Stimulated activated CD8-positive, alpha-beta memory T cell treated with anti-CD3 and anti-CD28 coated beads, Interleukin-12 subunit alpha, Interleukin-12 subunit beta, amount 100 ng/mL, for 1 hour (primary cell): ENCODE measurements around the gene BCL2.

ENCODE experiments used
- DNase-seq: peaks from one replicate; pipeline ENCODE4 v3.0.0-alpha.2; 2020; ENCODE audit warnings: low read depth

Gene BCL2

GRCh38 chr18:63107171-63107845, 212.3 kb downstream of the BCL2 start:
- DNase-seq = no peak

GRCh38 chr18:63106727-63107126, 212.8 kb downstream of the BCL2 start:
- no peak for DNase-seq

DNA sequence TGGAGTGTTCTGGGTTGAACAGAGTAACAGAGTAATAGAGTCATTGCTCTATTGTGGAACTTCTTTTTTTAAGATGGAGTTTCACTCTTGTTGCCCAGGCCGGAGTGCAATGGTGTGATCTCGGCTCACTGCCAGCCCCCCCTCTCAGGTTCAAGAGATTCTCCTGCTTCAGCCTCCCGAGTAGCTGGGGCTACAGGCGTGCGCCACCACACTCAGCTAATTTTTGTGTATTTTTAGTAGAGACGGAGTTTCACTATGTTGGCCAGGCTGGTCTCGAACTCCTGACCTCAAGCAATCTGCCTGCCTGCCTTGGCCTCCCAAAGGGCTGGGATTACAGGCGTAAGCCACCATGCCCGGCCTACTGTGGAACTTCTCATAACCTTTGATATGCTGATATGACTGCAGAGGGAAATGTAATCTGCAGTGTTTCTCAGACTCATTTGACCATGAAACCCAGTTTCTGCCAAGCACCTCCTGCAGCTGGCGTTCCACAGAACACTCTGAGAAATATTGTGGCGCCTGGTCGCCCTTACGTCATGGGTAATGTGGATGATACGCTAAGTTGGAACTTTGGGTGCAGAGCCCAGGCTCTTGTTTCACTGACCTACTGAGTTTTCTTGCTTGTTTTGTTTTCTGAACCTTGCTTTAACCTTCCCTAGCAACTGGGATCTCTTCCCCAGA, 213.8 kb downstream of the BCL2 start:
- no peak for DNase-seq

GRCh38 chr18:63104868-63105267, 214.7 kb downstream of the BCL2 start:
- no peak for DNase-seq

DNA sequence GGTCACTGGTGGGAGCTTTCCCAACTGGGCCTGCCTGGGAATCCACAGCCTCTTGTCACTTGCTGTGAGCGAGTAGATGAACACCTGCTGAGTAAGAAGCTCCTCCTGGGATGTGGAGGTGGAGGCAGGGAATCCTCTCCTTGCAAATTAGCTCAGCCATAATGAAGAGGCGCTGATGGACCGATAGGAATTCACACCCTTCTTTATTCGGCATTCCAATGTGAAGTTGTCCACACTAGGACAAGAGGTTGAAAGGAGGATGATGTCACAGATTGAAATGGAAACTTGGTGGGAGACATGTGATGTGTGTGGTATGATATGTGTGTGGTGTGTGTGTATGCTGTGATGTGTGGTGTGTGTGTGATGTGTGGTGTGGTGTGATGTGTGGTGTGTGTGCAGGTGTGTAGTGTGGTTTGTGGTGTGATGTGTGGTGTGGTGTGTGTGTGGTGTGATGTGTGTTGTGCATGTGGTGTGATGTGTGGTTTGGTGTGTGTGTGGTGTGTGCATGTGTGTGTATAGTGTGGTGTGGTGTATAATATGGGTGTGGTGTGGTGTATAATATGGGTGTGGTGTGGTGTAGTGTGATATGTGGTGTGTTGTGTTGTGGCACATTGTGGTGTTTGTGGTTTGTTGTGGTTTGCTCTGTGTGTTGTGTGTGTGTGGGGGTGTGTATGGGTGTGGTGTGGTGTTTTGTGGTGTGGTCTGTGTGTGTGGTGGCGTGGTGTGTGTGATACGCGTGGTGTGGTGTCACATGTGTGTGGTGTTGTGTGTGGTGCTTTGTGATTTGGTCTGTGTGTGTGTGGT, 216.4 kb downstream of the BCL2 start:
- DNase-seq = no peak

GRCh38 chr18:63100630-63101055, 218.9 kb downstream of the BCL2 start:
- DNase-seq = no peak

DNA sequence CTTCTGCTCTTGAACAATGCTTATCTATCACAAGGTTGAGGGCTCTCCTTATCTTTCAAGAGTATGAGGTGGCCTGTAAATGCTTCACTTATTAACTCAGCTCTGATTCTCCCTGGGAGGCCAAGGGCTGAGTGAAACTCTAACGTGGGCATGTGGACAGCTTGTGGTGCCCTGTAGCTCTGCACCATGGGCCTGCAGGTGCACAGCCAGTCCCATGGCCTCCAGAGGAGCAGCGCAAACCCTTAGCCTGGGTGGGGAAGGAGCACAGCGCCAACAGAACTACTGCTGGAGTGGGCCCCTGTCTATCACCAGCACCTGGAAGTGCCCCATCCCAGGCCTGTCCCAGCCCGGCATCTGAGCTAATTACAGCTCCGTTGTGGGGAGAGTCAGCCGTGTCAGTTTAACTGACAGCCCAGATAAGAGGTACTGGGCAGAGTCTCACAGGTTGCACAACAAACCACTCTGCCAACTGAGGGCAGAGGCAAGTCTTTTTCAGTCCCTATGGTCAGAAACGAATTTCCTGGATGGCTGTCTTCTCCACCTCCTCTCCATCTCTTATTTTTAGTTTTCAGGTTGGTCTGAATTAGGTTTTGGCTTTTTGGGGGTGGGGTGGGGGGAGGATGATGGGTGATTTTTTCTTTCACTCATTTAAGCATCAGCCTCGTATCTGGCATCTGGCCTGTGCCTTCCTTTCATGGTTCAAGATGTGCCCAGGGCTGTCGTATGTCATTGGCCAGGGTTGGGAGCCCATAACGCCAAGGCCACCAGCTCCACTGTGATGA, 219.5 kb downstream of the BCL2 start:
- DNase-seq = no peak

GRCh38 chr18:63099091-63099840, 220.3 kb downstream of the BCL2 start:
- DNase-seq = no peak

- peak; percentile 15 for DNase-seq
These were observed 221.3 kb downstream of the BCL2 start for GRCh38 chr18:63098018-63098981.

GRCh38 chr18:63097178-63097577, 222.4 kb downstream of the BCL2 start:
- DNase-seq = no peak

DNA sequence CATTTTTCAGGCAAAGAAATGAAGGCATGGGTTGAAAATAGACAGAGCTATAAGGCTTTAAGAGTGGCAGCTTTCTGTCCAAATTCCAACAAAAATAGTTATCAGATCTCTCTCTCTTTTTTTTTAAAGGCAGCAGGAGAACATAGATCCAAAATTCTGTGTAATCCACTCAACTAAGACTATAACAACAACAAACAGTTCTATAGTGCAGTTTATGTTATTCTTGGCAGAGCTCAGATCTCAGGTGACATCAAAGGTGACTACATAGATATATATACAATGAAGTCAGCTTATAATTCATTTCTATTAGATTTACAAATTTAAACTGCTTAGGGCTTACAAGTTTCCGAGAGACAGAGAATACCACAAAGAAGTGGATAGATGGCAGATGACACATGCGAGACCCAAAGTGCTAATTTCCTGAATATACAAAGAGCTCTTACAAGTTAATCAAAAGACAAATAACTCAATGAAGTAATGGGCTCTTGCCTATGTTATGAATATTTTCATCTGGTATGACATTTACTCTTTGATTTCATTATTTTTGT, 223.2 kb downstream of the BCL2 start:
- no peak for DNase-seq

- DNase-seq = no peak
These were observed 223.8 kb downstream of the BCL2 start for GRCh38 chr18:63095768-63096167.

DNA sequence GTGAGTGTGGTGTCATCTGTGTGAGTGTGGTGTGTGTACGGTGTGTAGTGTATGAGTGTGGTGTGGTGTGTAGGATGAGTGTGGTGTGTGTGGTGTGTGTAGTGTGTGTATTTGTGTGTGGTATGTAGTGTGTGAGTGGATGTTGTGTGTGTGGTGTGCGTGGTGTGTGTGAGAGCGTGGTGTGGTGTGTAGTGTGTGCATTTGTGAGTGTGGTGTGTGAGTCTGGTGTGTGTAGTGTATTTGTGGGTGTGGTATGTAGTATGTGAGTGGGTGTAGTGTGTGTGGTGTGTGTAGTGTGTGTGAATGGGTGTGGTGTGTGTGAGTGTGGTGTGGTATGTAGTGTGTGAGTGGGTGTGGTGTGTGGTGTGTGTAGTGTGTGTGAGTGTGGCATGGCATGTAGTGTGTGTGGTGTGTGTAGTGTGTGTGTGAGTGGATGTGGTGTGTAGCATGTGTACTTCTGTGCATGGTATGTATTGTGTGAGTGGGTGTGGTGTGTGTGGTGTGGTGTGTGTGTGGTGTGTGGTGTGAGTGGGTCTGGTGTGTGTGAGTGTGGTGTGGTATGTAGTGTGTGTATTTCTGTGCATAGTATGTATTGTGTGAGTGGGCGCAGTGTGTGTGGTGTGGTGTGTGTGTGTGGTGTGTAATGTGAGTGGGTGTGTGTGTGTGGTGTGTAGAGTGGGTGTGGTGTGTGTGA, 227.8 kb downstream of the BCL2 start:
- DNase-seq = no peak

- no peak for DNase-seq
These were observed 229.2 kb downstream of the BCL2 start for GRCh38 chr18:63090334-63090733.

DNA sequence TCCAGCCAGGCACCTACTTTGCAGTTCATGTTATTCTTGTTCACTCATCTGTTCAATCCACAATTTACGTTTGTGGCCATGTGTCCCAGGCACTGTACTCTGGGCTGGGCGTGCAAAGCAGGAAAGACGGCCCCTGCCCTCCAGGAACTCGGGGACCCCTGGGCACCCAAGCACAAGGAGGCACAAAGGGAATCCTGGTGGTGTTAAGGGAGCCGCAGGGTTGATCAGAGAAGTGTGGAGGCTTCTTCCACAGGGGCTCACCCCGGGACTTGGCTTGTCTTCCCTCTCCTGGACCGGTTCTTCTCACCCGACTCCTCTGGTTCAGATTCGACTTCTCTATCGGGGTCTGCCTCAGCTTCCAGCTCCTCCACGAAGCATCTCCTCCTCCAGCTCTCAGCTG, 230.5 kb downstream of the BCL2 start:
- DNase-seq = no peak

- no peak for DNase-seq
These were observed 231.3 kb downstream of the BCL2 start for GRCh38 chr18:63088262-63088661.

DNA sequence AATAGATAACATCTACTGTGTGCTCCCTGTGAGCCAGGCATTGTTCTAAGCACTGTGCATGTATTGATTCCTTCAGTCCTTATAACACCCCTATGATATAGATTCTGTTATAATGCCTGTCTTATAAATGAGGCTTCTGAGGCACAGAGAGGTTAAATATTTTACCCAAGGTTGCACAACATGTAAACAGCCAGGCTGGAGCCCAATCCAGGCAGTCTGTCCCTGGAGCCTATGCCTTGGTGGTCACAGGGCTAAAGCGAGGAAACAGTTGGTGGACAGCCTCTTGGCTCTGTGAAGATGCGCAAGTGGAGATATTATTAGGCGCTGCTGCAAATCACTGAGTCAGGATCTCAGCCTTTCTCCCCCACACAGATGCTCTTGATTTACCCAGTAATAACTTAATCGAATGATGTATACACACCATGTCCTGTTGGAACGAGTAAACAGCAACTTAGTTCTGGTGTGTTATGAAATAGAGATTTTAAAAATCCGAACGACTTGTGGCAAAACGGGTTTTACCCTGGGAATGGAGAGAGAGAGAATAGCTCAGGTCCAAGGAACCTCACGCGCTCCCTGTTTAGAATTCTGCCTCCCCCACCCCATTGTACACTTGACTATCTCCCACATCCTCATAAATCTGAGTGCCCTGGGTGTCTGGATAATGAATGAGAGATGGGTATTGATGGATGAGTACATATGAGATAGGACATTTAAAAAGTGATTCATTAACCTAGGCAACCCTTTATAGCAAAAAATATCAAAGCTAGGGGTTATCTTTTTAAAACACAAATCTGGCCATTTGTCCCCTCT, 231.9 kb downstream of the BCL2 start:
- DNase-seq = no peak

DNA sequence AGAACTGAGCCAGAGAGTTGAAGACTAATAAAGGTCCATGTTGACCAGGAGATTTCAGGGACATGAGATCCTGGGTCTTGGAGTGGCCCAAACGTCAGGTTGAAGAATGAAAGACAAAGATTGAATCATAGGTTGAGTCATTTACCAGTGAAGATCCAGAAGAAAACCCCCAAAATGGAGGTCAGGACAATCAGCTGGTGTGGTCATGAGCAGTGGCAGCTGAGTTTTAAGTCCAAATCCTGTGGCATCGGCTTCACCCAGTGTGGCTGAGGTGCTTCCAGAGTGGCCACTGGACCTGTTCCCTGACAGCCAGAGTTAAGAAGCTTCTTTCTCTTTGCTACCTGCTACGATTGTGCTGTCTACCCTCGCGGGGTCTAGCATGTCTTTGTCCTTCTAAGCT, 234.0 kb downstream of the BCL2 start:
- no peak for DNase-seq

- no peak for DNase-seq
These were observed 235.3 kb downstream of the BCL2 start for GRCh38 chr18:63084219-63084618.
